ENCODE results near the gene AJAP1. TPM values are rescaled to one million over a fixed set of nuclear protein-coding genes. Genes with fewer than 3 reads are reported as not detected.
A peak's percentile ranks its signal among the peaks of the same experiment; 100 is the strongest.

The AJAP1 gene
- total and polyA plus RNA-seq, 2 of the 13 experiments (the other 11 are each of a cell fraction or from before 2014, with no cell fraction given): not detected

DNA sequence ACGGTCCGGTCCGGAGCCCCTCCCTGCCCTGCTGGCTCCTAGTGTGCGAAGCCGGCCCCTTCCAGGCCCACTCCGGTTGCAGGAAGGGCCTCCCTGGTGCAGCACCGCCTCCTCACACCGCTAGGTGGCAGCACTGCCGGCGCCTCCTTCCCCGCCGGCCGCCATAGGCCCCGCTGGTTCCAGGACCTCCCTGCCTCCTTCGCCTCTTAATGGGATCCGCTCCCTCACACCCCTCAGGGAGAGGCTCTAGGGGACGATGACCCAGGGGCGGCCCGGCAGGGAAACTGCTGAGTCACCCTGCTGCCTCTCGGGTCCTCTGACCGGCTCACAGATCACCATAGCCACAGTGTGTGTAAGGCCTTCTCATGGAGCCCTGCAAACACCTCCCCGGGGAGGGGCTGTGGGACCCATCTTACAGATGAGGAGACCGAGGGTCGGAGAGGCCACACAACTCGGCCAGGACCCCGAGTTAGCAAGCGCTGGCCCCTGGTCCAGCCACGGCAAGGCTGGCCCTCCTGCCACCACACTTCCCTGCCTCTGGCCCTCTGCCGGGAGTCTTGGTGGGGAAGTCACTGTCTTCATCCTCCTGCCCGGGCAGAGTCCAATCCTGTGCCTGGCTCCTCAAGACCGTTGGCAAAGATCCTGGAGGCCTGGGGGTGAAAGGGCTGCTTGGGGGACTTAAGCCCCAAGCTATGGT lies 1.6 kb upstream of the AJAP1 start (continued):
- TF ChIP-seq ZNF136 (CRISPR knock-in tag; IDR thresholded peaks at IDR 0.05; ENCODE audit: low read depth) (no peak), ADNP (CRISPR knock-in tag; IDR thresholded peaks at IDR 0.05) (no peak)
- TF ChIP-seq, protein P1, sequence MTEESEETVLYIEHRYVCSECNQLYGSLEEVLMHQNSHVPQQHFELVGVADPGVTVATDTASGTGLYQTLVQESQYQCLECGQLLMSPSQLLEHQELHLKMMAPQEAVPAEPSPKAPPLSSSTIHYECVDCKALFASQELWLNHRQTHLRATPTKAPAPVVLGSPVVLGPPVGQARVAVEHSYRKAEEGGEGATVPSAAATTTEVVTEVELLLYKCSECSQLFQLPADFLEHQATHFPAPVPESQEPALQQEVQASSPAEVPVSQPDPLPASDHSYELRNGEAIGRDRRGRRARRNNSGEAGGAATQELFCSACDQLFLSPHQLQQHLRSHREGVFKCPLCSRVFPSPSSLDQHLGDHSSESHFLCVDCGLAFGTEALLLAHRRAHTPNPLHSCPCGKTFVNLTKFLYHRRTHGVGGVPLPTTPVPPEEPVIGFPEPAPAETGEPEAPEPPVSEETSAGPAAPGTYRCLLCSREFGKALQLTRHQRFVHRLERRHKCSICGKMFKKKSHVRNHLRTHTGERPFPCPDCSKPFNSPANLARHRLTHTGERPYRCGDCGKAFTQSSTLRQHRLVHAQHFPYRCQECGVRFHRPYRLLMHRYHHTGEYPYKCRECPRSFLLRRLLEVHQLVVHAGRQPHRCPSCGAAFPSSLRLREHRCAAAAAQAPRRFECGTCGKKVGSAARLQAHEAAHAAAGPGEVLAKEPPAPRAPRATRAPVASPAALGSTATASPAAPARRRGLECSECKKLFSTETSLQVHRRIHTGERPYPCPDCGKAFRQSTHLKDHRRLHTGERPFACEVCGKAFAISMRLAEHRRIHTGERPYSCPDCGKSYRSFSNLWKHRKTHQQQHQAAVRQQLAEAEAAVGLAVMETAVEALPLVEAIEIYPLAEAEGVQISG (CRISPR knock-in tag; IDR thresholded peaks at IDR 0.05): peak; percentile 42

GRCh38 chr1:4653328-4653660 lies 1.1 kb upstream of the AJAP1 start:
- H3K4me2 ChIP-seq (ENCODE audit: low read depth, low read length): no peak overlapping the region
- BruUV-seq (replicated peaks): no TSS peak
- DNase-seq (ENCODE audit: low spot score): no peak
- ChIA-PET CTCF (ENCODE audit: low intra/inter-chr PET ratio, low total read pairs) (interaction anchor here (1.3 kb wide), 1 partner anchor 173 kb away, joined by 9 read pairs; no protein-coding TSS in a partner anchor), POLR2A (no interaction called here)
- intact Hi-C loops (cut with micrococcal nuclease; ENCODE audit: unreplicated experiment) (no loop called here), in situ Hi-C loops (cut with HindIII; ENCODE audit: extremely low pct_ligation_motif_present, low pct_unique_long_range_greater_than_20kb) (loop anchor here (10.0 kb wide), 1 partner anchor 172 kb away; no protein-coding TSS in a partner anchor)
- no peak overlapping the region for H3K27ac ChIP-seq (ENCODE audit: extremely low read length, insufficient read depth, low read length)
- ATAC-seq: no peak
- H3K9me3 ChIP-seq (ENCODE audit: low read length): no peaks in the 10 kb centered on the region
- no peak overlapping the region for H3K9ac ChIP-seq (ENCODE audit: insufficient read depth, low read depth, low read length)
- H3K79me2 ChIP-seq (ENCODE audit: insufficient read depth, low read length): no peaks in the 10 kb centered on the region
- peaks cover 0 to 24% of the 10 kb centered on the region in 2 experiments for H3K27me3 ChIP-seq (ENCODE audit: control insufficient read depth in 1 of 2, insufficient read depth in 2 of 2, low read length in 2 of 2)
- H2AFZ ChIP-seq (ENCODE audit: low read length): no peak overlapping the region
- H3K36me3 ChIP-seq (replicated peaks in 1 of 2; ENCODE audit: control insufficient read depth in 1 of 2, insufficient read depth in 2 of 2, low read length in 2 of 2): no peaks in the 10 kb centered on the region
- 7% methylated on average over 2 of the region's 9 CpGs for WGBS (ENCODE audit: low lambda C conversion rate)
- no peak for FAIRE-seq
- H4K20me1 ChIP-seq (ENCODE audit: insufficient read depth, low read length): no peaks in the 10 kb centered on the region
- TF ChIP-seq ZNF670 (CRISPR knock-in tag; IDR thresholded peaks at IDR 0.05; ENCODE audit: borderline replicate concordance): no peak
- no peak for TF ChIP-seq ZNF260 (CRISPR knock-in tag; IDR thresholded peaks at IDR 0.05; ENCODE audit: borderline replicate concordance, low read depth)
- no peak for TF ChIP-seq ZNF354B (CRISPR knock-in tag; IDR thresholded peaks at IDR 0.05)
- TF ChIP-seq, protein P2, sequence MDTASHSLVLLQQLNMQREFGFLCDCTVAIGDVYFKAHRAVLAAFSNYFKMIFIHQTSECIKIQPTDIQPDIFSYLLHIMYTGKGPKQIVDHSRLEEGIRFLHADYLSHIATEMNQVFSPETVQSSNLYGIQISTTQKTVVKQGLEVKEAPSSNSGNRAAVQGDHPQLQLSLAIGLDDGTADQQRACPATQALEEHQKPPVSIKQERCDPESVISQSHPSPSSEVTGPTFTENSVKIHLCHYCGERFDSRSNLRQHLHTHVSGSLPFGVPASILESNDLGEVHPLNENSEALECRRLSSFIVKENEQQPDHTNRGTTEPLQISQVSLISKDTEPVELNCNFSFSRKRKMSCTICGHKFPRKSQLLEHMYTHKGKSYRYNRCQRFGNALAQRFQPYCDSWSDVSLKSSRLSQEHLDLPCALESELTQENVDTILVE (CRISPR knock-in tag; IDR thresholded peaks at IDR 0.05): no peak
- no peak for TF ChIP-seq NFKB2 (CRISPR knock-in tag; IDR thresholded peaks at IDR 0.05; ENCODE audit: borderline replicate concordance)
- no peak for TF ChIP-seq AGO2 (optimal IDR thresholded peaks at IDR 0.05; ENCODE audit: low read depth, low read length)
- TF ChIP-seq ZNF878 (CRISPR knock-in tag; IDR thresholded peaks at IDR 0.05): no peak
- H3K4me1 ChIP-seq (ENCODE audit: insufficient read depth, low read length): no peaks in the 10 kb centered on the region
- H3K4me3 ChIP-seq (replicated peaks in 1 of 3; ENCODE audit: insufficient read depth in 1 of 3, low read depth in 2 of 3, low read length in 3 of 3): no peak overlapping the region
